HG03135 (cell line): Measurements from ENCODE around the gene ATAD1.
"Not testable (repeated sequence)": the region's sequence is repeated elsewhere in the genome, so short reads cannot be mapped to it uniquely, and the experiment has no call there.

Experiments used
- ATAC-seq: cut with Tn5 transposase; IDR thresholded peaks from one replicate; pipeline ENCODE4 v1.9.1; 2021; ENCODE audit warnings: mild to moderate bottlenecking, moderate library complexity; ENCODE audit not compliant: unreplicated experiment

Gene ATAD1

DNA sequence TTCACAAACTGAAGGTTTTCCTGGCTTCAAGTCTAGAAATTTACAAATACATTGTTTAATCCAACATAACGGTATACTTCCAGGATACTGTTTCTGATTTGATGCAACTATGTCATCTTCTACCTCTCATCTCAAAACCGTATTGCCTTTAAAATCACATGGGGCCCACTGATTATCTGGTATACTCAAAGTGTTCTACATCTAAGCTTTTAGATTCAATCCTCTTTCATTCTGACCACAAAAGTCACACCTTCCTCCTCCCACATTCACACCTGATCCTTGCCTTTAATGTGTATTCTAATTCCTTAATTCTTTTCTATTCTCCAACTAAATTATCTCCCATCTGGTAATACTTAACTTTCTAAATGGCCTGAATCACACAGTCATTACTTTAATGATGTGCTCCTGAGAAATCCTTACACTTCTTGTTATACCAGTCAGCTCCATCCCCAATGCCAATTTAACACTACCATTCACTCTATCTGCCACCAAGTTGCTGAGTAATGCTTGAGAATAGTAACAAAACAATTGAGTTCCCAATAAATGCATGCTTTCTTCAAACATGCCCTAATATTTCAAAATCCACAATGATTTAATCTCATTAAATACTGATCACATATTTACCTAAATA is 13.0 kb downstream of the ATAD1 start:
- ATAC-seq: no peak

DNA sequence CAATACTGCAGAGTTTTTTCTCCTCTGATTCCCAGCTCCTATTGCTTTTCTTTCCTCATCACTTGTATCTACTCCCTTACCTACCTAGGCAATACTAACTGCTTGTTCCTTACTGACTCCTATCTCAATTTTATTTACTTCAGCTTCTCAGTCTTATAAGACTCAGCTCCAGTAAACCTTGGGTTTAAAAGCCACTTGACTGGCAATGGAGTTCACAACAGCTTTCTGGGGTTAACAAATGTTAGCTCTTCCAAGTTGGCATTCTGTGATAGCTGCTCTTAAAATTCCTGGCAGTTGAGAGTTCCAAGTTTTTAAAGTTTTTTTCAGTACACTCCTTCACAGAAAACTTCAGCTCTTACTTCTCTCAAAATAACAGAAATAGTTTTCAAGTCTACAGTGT is 14.2 kb downstream of the ATAD1 start:
- ATAC-seq: no peak

DNA sequence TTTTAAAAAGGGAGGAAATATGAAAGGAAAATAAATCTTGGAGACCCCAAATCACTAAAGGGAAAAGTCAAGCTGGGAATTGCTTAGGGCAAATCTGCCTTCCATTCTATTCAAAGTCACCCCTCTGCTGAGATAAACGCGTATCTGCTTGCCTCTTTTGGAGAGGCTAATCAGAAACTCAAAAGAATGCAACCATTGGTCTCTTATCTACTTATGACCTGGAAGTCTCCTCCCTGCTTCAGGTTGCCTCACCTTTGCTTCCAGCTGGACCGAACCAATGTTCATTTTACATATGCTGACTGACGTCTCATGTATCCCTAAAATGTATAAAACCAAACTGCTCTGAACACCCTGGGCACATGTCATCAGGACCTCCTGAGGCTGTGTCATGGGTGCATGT is 14.7 kb downstream of the ATAD1 start:
- no peak for ATAC-seq

DNA sequence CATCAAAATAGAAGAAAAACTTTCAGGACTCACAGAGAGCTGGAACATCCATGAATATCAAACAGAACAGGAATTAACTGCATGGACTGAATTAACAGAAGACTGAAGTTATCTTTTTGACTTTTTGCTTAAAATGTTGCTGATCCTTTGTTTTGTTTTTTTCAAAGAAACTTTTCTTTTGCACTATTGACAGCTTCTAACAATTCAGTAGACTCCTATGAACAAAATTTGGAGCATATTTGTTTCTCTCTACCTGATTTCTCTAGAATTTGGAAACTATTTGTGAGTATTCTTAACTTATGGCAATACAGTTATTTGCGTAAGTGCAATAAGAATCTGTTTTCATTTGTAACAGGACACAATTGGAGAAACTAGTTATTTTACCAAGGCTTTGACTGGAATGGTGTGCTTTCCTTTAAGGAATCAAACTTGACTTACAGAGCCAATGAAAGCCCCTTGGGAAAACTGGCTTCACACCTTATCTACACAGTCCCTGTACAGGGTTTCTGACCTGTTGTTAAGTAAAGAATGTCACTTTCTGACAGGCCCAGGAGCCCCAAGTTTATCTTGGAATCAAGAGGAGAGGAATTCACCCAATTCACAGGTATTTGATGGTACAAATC is 16.1 kb downstream of the ATAD1 start:
- not testable (repeated sequence) for ATAC-seq

DNA sequence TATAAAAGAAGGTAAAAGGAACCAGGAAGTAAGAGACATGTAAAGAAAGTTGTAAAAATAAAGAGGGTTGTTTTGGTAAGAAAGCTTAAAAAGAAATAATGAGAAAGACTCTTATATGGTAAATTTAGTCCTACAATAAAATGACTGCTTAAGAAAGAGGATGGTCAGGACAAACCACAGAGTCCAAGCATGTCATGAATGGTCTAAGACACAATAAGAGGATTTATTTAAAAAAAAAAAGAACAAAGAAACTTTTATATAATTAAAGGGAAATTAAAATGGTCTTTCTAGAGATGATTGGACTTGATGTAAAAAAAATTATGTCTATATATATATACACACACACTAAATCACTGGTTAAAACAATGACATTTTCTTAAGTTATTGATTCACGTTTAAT is 18.2 kb downstream of the ATAD1 start:
- no peak for ATAC-seq

DNA sequence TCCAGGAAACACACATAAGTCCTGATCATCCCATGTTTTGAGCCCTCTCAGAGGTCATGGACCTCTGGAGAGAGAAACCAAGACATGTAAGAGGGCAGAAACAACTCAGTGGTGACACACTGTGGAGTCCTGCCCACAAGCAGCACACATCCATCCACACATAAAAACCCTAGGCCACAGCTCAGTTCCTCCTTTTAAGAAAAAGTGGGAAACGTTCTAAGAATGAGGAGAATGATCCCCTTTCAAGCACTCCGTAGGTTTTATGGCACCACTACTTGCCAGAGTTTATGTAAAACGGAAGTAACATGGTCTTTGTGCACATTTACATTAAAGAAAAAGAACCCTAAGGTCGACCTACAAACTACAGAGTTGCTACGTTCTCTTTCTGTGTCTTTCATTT is 19.9 kb downstream of the ATAD1 start:
- no peak for ATAC-seq

DNA sequence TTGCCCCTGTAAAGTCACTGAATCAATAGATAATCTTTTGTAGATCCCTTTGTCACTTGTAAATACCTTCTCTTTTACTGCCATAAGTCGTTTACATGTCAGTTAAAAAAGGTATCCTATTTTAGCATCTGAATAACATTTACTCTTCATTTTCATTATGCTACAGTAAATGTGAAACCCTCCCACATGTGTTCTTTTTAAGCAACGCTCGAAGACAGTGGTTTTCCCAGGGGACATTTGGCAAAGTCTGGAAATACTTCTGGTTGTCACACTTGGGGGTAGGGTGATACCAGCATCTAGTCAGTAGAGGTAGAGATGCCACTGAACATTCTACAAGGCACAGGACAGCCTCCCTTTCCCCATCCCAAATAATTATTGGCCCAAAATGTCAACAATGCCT is 23.7 kb downstream of the ATAD1 start:
- no peak for ATAC-seq

DNA sequence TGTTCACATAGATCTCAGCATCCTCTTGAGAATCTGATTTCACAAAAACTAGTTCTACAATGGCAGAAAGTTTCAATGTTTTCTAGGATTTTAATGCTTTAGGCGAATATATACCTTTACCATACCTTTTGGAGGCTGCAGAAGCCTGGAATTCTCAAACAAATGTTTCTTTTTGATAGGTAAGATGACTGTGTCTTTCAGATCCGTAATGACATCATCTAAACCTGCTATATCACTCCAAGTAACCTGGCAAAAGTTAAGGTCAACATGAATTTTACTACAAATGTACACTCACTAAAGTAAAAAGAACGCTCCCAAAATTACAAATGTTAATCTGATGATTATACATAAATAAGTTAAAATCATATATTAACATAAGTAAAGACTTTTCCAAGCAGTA is 27.8 kb downstream of the ATAD1 start:
- no peak for ATAC-seq

DNA sequence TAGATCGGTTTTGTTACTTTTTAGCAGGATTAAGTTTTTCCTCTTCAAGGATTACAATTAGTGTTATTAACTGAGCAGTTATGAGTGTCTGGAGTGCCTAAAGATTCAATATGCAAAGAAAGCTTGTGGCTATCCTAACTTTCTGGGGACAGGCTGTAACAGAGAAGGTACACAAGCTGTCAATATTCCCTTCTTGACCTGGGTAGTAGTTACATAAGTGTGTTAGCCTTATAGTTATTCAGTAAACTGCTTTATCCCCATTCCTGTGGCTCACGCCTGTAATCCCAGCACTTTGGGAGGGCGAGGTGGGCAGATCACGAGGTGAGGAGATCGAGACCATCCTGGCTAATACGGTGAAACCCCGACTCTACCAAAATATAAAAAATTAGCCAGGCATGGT is 31.6 kb downstream of the ATAD1 start:
- ATAC-seq: no peak

DNA sequence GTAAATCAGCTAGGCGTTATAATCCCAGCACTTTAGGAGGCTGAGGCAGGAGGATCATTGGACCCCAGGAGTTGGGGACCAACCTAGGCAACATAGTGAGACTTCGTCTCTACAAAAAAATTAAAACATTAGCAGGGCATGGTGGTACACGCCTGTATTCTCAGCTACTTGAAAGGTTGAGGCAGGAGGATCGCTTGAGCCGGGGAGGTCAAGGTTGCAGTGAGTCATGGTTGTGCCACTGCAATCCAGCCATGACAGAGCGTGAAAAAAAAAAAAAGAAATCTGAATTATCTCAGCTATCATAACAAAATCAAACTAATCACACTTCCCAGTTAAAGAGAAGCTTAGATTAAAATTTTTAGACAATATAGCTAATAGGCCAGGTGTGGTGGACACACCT is 35.3 kb downstream of the ATAD1 start:
- no peak for ATAC-seq

DNA sequence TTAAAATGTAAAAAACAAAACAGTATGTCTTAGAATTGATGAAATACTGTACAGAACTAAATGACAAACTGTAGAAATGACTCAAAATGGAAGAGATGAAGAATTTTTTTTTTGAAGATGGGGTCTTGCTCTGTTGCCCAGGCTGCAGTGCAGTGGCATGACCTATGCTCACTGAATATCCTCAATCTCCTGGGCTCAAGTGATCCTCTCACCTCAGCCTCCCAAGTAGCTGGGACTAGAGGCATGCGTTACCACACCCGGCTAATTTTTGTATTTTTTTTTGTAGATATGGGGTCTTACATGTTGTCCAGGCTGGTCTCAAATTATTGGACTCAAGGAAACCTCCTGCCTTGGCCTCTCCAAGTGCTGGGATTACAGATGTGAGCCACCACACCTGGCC is 36.5 kb downstream of the ATAD1 start:
- ATAC-seq: no peak

DNA sequence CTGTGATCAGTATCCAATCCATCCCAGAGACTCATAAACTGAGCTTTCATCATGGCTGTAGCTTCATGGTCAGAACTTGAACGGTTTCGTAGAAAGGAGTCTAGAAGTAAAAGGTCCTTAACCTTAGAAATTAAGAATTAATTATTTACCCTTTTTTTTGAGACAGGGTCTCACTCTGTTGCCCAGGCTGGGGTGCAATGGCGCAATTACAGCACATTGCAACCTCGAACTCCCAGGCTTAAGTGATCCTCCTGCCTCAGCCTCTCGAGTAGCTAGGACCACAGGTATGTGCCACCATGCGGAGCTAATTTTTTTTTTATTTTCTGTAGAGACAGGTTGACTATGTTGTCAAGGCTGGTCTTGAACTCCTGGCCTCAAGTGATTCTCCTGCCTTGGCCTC is 41.7 kb downstream of the ATAD1 start:
- ATAC-seq: no peak

DNA sequence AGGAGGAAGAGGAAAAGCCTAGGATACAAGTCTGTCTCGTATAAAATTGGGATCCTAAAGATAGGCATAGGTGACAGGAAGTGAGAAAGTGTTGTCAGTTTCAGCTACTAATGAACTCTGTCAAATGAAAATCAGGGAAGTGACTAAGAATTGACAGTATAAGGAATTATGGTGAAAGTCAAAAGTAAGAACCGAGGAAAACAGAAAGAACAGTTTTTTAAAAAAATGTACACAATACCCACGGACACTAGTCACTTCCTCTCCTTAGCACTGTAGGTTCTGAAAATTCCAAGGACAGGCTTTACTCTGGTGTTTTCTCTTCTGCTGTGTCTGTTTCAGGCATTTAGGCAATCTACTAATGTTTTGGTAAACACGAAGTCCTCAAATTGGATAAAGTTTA is 42.3 kb downstream of the ATAD1 start:
- ATAC-seq: no peak

DNA sequence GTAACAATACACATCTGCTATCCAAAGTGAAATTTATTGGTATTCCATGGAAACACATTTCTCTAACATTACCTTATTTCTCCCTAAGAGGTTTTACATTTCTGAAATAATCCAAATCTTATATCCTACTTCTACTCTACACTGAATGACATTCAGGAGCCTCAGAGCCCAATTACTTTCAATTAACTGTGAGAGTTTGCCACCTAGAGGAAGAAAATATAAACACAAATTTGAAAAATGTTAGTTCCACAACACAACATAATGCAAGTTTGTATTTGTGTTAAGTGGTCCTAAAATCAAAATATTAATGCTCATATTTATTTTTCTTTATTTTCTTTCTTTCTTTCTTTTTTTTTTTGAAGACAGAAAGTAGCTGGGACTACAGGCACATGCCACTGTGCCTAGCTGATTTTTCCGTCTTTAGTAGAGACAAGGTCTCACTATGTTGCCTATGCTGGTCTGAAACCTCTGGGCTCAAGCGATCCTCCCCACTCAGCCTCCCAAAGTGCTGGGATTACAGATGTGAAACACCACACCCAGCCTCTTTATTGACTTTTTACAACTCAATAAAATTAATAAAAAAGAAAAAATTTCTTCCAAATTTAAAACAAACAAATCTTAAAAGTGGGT is 46.0 kb downstream of the ATAD1 start:
- no peak for ATAC-seq

DNA sequence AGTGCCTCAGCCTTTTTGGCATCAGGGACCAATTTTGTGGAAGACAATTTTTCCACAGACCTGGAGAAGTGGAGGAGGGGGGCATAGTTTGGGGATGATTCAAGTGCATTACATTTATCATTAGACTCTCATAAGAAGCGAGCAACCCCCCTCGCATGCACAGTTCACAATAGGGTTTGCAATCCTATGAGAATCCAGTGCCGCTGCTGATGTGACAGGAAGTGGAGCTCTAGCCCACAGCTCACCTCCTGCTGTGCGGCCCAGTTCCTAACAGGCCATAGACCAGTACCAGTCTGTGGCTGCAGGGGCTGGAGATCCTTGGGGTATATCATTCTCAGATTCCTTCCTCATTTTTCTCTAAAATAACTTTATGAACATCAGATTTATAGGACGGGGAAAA is 50.8 kb downstream of the ATAD1 start:
- ATAC-seq: no peak

DNA sequence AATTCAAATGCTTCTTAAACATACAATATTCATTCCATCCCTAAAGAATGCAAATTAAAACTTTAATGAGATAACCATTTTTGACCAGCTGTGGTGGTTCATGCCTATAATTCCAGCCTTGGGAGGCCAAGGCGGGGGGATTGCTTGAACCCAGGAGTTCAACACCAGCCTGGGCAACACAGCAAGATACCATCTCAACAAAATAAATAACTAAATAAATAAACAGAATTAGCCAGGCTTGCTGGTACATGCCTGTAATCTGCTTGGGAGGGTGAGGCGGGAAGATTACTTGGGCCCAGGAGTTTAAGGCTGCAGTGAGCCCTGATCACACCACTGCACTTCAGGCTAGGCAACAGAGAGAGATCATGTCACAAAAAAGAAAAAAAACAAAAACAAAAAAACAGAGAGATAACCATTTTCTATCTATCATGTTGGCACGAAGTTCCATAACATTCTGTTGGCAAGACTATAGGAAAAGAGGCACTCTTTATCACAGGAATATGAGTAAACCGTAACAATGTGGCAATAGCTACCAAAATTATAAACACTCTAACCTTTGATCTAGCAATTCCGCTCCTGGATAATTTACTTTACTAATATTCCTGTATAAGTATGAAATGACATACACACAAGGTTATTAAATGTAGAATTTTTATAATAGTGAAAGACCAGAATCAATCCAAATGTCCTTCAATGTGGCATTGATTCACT is 52.2 kb downstream of the ATAD1 start:
- no peak for ATAC-seq

DNA sequence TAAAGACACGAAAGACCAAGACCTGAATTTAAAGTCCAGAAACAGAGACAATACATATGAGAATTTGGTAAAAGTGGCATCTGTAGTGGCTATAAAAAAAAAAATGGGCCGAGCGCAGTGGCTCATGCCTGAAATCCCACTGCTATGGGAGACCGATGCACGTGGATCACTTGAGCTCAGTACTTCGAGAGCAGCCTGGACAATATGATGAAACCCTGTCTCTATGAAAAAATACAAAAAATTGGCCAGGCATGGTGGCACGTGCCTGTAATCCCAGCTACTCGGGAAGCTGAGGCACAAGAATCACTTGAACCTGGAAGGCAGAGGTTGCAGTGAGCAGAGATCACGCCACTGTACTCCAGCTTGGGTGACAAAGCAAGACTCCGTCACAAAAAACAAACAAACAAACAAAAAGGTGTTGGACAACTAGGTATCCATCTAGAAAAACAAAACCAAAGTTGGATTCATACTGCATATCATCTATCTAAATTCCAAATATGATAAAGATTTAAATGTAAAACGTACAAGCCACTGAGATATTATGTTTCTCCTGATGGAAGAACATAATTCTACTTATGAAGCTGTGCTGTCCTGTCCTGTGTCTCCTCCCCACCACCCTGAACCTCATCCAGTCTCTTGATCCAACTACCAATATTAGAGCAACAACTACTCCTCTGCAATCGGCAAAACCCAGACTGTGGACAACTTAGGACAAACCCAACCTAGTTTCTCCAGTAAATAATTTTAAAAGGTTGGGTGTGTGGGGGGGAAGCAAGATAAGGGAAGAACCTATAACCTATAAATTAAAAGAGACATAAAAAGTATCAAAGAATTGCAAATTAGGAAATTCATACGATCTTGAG is 53.7 kb downstream of the ATAD1 start:
- ATAC-seq: no peak

DNA sequence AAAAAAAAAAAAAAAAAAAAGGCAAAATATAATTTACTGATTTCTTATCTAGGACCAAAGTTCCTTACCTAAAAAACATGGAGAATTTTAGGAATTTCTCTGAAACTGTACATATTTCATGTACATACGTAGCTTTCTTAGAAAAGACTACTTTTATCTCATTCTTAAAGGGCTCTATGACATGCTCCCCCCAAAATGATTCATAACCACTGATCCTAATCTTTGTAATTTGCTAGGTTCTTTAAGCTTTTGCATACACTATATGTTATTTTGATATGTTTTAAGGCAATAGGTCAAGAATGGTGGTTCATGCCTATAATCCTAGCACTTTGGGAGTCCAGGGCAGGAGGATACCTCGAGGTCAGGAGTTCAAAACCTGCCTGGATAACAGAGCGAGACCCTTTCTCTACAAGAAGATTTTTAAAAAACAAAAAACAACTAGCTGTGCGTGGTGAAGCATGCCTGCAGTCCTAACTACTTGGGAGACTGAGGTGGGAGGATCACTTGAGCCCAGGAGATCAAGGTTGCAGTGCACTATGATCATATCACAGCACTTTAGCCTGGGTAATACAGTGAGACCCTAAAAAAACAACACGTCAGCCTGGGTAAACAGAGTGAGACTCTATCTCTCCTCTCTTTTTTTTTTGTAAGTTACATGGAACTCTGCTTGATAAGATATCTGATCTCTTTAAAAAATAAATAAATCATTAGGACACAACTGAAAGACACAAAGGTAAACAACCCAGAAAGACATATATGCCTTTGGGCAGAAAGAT is 54.8 kb downstream of the ATAD1 start:
- no peak for ATAC-seq

DNA sequence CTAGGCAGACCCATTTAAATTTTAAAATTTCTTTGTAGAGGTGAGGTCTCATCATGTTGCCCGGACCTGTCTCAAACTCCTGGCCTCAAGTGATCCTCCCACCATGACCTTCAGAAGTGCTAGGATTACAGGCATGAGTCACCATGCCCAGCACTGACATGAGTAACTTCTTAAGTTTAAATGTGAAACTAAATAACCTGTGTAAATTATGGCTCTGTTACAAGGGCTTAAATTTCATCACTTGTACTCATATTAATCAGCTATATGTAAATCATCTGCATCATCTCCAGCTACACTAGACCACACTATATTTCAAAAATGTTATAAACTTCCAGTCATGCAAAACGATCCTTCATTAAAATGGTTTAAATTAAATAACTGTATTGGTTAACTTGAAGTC is 56.1 kb downstream of the ATAD1 start:
- peak; percentile 68 for ATAC-seq

DNA sequence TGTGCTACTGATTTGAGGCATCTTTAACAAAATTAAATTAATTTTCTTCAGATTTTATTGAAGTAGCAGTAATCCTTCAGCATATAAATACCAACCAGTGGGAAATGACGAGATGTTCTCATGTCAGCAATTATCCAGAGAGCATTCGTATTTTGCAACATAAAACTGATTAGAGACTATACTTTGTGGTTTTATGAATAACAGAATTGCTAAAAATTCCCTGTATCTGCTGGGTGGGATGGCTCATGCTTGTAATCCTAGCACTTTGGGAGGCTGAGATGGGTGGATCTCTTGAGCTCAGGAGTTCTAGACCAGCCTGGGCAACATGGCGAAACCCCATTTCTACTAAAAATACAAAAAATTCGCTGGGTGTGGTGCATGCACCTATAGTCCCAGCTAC is 56.9 kb downstream of the ATAD1 start:
- ATAC-seq: no peak
